ENCODE data around the gene SCAF8. TPM values are rescaled to one million over a fixed set of nuclear protein-coding genes. Genes with fewer than 3 reads are reported as not detected.

SCAF8 gene
- polyA plus RNA-seq, 1 donor from 2014 or later, result 34.1 TPM

DNA sequence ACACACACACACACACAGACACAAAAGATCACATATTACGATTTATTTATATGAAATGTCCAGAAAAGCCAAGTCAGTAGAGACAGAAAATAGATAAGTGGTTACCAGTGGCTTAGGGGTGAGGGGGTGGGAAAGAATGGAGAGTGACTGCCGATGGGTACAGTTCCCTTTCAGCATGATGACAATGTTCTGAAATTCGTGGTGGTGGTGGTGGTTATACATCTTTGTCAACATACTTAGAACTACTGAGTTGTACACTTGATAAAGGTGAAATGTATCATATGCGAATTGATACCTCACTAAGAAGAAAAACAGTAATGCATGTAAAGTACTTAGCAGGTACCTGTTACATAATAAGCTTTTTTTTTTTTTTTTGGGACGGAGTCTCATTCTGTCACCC is 124.3 kb downstream of the SCAF8 start:
- Histone ChIP-seq H3K9me2 (ENCODE audit: insufficient read depth, low read length) (no peaks in the 10 kb centered on the region), H3K9ac (ENCODE audit: low read length) (no peak overlapping the region), H3F3A (ENCODE audit: insufficient read depth, low read length, poor library complexity, severe bottlenecking) (no peaks in the 10 kb centered on the region), H3K4me2 (ENCODE audit: low read length) (no peak overlapping the region), H3K9me3 (ENCODE audit: low read length) (no peaks in the 10 kb centered on the region), H3K27me3 (ENCODE audit: insufficient read depth, low read depth, low read length) (no peaks in the 10 kb centered on the region), H4K20me1 (ENCODE audit: insufficient read depth) (no peaks in the 10 kb centered on the region), H3K36me3 (ENCODE audit: insufficient read depth, low read length) (no peaks in the 10 kb centered on the region), H3K27ac (ENCODE audit: low read length) (no peak overlapping the region), H3K79me2 (replicated peaks; ENCODE audit: insufficient read depth, low read length) (peaks cover 15% of the 10 kb centered on the region), H2AFZ (ENCODE audit: low read depth, low read length) (no peak overlapping the region), H3K4me3 (ENCODE audit: low read length) (no peak overlapping the region)
- no peak for TF ChIP-seq SMC3 (conservative IDR thresholded peaks at IDR 0.05; ENCODE audit: poor library complexity)
- no peak for TF ChIP-seq EZH2 (IDR thresholded peaks at IDR 0.05; ENCODE audit: borderline replicate concordance, insufficient read depth, low read length, poor library complexity, severe bottlenecking)
- TF ChIP-seq, protein P1, sequence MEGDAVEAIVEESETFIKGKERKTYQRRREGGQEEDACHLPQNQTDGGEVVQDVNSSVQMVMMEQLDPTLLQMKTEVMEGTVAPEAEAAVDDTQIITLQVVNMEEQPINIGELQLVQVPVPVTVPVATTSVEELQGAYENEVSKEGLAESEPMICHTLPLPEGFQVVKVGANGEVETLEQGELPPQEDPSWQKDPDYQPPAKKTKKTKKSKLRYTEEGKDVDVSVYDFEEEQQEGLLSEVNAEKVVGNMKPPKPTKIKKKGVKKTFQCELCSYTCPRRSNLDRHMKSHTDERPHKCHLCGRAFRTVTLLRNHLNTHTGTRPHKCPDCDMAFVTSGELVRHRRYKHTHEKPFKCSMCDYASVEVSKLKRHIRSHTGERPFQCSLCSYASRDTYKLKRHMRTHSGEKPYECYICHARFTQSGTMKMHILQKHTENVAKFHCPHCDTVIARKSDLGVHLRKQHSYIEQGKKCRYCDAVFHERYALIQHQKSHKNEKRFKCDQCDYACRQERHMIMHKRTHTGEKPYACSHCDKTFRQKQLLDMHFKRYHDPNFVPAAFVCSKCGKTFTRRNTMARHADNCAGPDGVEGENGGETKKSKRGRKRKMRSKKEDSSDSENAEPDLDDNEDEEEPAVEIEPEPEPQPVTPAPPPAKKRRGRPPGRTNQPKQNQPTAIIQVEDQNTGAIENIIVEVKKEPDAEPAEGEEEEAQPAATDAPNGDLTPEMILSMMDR (IDR thresholded peaks at IDR 0.05; ENCODE audit: poor library complexity, severe bottlenecking), result no peak
- TF ChIP-seq EP300 (conservative IDR thresholded peaks at IDR 0.05; ENCODE audit: poor library complexity, severe bottlenecking), result no peak
- no peak for TF ChIP-seq RAD21 (conservative IDR thresholded peaks at IDR 0.05)
- TF ChIP-seq POLR2AphosphoS5 (IDR thresholded peaks at IDR 0.05), result no peak
- TF ChIP-seq MXI1 (conservative IDR thresholded peaks at IDR 0.05; ENCODE audit: poor library complexity, severe bottlenecking), result no peak
- no peak for TF ChIP-seq TAF1 (IDR thresholded peaks at IDR 0.05; ENCODE audit: low read depth)
- TF ChIP-seq, protein P2, sequence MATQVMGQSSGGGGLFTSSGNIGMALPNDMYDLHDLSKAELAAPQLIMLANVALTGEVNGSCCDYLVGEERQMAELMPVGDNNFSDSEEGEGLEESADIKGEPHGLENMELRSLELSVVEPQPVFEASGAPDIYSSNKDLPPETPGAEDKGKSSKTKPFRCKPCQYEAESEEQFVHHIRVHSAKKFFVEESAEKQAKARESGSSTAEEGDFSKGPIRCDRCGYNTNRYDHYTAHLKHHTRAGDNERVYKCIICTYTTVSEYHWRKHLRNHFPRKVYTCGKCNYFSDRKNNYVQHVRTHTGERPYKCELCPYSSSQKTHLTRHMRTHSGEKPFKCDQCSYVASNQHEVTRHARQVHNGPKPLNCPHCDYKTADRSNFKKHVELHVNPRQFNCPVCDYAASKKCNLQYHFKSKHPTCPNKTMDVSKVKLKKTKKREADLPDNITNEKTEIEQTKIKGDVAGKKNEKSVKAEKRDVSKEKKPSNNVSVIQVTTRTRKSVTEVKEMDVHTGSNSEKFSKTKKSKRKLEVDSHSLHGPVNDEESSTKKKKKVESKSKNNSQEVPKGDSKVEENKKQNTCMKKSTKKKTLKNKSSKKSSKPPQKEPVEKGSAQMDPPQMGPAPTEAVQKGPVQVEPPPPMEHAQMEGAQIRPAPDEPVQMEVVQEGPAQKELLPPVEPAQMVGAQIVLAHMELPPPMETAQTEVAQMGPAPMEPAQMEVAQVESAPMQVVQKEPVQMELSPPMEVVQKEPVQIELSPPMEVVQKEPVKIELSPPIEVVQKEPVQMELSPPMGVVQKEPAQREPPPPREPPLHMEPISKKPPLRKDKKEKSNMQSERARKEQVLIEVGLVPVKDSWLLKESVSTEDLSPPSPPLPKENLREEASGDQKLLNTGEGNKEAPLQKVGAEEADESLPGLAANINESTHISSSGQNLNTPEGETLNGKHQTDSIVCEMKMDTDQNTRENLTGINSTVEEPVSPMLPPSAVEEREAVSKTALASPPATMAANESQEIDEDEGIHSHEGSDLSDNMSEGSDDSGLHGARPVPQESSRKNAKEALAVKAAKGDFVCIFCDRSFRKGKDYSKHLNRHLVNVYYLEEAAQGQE (IDR thresholded peaks at IDR 0.05; ENCODE audit: borderline replicate concordance), result no peak

DNA sequence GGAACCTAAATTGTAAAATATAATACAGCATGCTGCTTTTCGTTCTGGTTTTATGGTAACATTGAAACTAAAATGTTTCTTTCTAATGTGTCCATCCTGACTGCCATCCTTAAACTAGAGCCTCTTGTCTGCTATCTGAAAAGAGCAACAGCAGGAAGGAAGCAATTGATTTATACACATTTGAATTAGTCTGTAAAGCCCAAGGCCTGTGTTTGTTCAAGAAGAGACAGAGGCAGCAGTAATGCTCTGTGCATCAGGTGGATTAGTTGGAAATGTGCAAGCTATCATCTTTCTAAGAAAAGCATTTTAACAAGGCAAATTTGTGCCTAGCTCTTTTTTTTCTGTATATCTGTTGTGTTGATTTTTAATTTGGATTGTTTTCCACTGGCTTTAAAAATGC is 128.6 kb downstream of the SCAF8 start:
- Histone ChIP-seq H3K4me3 (ENCODE audit: low read length) (no peak overlapping the region), H3K9me3 (ENCODE audit: low read length) (no peaks in the 10 kb centered on the region), H3K27me3 (ENCODE audit: insufficient read depth, low read depth, low read length) (no peaks in the 10 kb centered on the region), H3K4me2 (ENCODE audit: low read length) (no peak overlapping the region), H3K79me2 (replicated peaks; ENCODE audit: insufficient read depth, low read length) (peaks cover 12% of the 10 kb centered on the region), H3F3A (ENCODE audit: insufficient read depth, low read length, poor library complexity, severe bottlenecking) (no peaks in the 10 kb centered on the region), H3K36me3 (ENCODE audit: insufficient read depth, low read length) (no peaks in the 10 kb centered on the region), H3K27ac (ENCODE audit: low read length) (no peak overlapping the region), H4K20me1 (ENCODE audit: insufficient read depth) (no peaks in the 10 kb centered on the region), H3K9ac (ENCODE audit: low read length) (no peak overlapping the region), H2AFZ (ENCODE audit: low read depth, low read length) (no peak overlapping the region), H3K9me2 (ENCODE audit: insufficient read depth, low read length) (no peaks in the 10 kb centered on the region)
- TF ChIP-seq EP300 (conservative IDR thresholded peaks at IDR 0.05; ENCODE audit: poor library complexity, severe bottlenecking) (no peak), SMC3 (conservative IDR thresholded peaks at IDR 0.05; ENCODE audit: poor library complexity) (no peak)

DNA sequence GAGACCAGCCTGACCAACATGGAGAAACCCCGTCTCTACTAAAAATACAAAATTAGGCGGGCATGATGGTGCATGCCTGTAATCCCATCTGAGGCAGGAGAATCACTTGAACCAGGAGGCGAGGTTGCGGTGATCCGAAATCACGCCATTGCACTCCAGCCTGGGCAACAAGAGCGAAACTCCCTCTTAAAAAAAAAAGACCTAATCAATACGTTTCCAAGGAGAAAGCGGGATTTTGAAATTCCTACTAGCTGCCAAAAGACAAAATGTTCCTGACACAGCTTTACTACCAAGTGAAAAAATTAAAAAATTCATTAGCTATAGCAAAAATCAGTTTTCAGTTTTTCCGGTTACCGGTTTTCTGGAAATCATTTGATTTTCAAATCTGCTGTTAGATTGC is 129.3 kb downstream of the SCAF8 start:
- no peaks in the 10 kb centered on the region for H3K9me2 ChIP-seq (ENCODE audit: insufficient read depth, low read length)
- no peak overlapping the region for H3K4me3 ChIP-seq (ENCODE audit: low read length)
- no peaks in the 10 kb centered on the region for H3K36me3 ChIP-seq (ENCODE audit: insufficient read depth, low read length)
- no peak overlapping the region for H3K4me2 ChIP-seq (ENCODE audit: low read length)
- no peak overlapping the region for H3K27ac ChIP-seq (ENCODE audit: low read length)
- no peaks in the 10 kb centered on the region for H3F3A ChIP-seq (ENCODE audit: insufficient read depth, low read length, poor library complexity, severe bottlenecking)
- TF ChIP-seq RAD21 (conservative IDR thresholded peaks at IDR 0.05), result no peak
- no peak for TF ChIP-seq MXI1 (conservative IDR thresholded peaks at IDR 0.05; ENCODE audit: poor library complexity, severe bottlenecking)
- H4K20me1 ChIP-seq (ENCODE audit: insufficient read depth), result no peaks in the 10 kb centered on the region
- H3K9me3 ChIP-seq (ENCODE audit: low read length), result no peaks in the 10 kb centered on the region
- H2AFZ ChIP-seq (ENCODE audit: low read depth, low read length), result no peak overlapping the region
- H3K27me3 ChIP-seq (ENCODE audit: insufficient read depth, low read depth, low read length), result no peaks in the 10 kb centered on the region
- peaks cover 14% of the 10 kb centered on the region for H3K79me2 ChIP-seq (replicated peaks; ENCODE audit: insufficient read depth, low read length)
- H3K9ac ChIP-seq (ENCODE audit: low read length), result no peak overlapping the region
